ENCODE measurements around the gene TBC1D22A.
"Not testable (repeated sequence)": the region's sequence is repeated elsewhere in the genome, so short reads cannot be mapped to it uniquely, and the experiment has no call there.

The TBC1D22A gene

DNA sequence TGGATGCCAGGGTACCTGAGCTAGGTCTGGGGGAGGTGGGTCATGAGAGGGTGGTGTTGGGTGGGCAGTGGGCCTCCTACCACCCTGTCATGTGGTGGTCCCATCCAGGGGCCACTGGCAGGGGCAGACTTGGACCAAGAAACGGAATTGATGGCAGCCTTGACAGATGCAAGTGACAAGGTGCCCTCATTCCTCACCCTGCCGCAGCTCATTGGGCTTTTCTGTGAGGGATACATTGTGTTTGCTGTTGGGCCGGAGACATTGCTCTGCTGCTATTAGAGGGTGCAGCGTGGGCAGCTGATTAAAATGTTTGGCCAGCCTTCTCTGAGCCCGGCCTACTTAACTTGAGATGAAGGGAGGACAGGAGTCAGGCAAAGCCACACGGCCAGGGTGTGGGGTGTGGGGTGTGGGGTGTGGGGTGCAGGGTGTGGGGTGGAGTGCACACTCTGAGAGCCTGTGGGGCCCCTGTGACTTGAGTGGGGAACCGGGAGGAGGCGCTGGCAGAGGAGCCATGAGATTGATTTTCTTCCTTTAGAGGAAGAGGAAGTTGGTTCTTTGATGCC is 351.5 kb downstream of the TBC1D22A start:
- DNase-seq: no peak

DNA sequence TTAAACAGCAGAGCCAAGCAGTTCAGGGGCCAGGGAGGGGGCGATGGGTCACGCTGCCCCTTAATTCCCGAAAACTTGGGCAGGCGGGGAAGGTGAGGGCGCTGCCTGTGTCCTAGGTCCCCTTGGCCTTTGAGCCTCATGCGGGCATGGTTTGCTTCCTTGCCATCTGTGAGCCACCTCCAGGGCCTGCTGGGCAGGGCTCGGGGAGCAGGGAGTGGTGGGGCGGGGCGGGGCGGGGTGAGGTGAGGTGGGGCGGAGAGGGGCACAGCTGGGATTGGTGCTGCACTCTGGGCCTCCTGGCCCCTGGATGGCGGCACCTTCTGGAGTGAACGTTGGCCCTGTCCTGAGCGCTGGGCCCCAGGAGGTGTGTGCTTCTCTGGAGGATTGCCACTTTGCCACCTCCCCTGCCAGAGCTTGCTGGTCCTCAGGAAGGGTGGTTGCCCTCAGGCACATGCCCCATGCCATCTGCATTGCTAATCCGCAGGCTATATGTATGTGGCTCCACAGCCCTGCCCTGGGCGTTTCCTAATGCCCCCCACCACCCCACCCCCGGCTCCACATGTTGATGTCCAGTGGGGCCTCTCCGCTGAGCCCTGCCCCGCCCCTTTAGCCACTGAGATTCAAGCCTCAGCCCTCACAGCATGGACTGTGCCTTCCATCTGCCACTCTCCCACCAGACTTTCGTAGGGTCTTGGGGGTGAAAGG is 352.5 kb downstream of the TBC1D22A start:
- no peak for DNase-seq

DNA sequence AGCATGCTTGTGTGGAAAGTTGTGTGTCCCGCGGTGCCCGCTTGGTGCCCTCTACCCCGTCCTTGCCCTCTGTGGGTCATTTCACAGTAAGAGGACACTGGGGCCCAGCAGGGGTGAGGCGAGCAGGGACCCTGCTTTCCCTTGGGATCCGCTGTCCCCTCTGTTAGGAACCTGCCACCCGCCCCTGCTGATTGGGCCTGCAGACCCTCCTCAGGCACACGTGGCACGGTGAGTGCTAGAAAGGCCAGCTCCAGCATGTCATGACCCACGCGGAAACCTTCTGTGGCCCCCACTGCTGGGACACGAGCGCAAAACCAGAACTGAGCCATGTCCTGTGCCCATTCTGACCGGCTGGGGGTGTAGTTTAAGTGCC is 353.1 kb downstream of the TBC1D22A start:
- no peak for DNase-seq

DNA sequence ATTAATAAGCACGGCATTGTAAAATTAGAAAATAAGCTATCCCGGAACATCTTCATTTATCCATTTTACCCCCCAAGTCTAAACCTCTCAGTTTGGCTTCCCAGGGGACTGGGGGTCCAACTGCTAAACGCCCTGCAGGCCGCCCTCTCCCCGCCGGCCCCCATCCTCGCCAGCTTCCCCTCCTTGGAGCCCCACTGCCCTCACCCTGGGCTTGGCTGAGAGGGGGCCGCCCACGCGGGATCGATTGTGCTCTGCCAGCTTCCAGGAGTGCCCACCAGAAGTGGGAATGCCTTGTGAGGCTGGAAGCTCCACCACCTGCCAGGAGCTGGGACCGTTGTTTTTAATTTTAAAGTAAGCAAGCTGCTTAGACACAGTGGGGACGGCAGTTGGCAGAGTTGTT is 353.5 kb downstream of the TBC1D22A start:
- DNase-seq: no peak

DNA sequence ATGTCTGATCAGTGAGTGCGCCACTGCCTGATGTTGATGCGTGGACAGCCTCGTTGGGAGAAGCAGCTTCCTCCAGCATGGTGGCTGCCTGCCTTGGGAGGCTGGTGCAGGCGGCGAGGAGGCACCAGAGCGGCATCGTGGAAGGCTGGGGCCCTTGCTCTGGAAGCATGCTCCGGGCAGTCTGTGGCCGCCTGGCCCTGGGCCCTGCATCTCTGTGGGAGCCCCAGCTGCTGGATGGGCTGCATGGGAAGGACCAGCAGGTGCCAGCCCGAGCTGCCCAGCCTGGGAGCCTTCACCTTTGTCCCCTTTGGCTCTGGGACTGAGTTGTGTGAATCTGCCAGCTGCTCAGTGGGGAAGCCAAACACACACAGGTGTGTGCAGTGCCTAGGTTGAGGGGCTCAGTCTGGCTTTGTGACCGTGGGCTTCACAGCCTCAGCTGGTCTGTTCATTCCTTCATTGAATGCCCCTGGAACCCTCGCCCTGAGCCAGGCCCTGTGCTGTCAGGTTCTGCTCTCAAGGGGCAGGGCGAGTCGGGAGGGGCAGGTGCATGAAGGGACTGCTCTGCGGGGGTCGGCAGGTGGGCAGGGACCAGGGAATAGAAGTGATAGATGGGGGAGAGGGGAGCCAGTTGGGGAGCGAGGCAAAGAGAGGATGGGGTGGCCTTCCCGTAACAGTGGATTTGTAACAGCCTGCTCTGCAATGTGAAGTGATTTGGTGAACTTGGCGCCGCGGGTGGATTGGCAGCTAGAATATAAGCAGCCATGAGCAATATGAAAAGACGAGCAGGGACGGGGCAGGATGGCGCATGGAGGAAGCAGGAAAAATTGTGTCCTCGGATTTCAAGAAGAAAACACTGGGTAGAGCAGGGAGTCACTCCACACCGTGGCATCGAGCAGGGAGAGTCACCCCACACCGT is 354.2 kb downstream of the TBC1D22A start:
- DNase-seq: no peak

DNA sequence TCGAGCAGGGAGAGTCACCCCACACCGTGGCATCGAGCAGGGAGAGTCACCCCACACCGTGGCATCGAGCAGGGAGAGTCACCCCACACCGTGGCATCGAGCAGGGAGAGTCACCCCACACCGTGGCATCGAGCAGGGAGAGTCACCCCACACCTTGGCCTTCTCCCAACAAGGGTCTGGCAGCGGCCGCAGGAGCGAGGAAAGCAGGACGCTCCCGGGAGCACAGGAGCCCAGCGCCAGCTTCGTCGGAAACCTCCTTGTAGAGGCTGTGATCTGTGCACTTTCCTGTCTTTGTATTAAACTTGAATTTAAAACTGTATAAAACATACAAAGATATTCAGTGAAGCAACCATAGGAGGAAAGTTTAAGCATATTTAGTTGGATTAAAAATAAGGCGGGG is 355.0 kb downstream of the TBC1D22A start:
- not testable (repeated sequence) for DNase-seq

DNA sequence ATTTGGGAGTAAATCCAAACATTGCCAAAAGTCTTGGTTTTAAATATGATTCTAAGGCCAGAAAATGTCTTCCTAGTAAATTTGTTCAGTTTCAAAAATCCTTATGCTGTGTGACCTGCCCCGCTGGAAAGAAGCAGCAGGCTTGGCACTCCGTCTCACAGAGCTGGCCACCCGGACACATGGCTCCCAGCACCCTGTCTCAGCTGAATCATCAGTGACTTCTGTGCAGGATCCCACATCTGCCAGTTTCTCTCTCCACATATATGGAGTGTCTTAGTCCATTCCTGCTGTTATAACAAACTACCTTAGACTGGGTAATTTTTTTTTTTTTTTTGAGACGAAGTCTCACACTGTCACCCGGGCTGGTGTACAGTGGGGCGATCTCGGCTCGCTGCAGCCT is 356.7 kb downstream of the TBC1D22A start:
- no peak for DNase-seq

DNA sequence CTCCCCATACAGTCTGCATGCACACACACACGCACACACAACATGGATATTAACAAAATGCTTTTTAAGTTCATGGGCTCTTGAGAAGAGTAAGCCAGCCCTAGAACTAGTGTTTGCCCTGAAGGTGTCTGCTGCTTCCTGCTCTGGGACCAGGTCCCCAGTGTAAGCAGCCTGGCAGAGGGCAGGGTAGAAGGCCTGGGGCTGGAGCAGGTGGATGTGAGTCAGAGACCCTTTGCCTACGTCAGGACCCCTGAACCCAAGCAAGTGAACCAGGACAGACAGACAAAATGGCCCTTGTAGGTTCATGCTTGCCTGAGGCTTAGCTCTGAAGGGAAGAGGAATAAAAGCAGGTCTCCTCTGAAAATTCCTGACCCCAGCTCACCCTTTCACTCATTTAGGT is 357.9 kb downstream of the TBC1D22A start:
- no peak for DNase-seq

DNA sequence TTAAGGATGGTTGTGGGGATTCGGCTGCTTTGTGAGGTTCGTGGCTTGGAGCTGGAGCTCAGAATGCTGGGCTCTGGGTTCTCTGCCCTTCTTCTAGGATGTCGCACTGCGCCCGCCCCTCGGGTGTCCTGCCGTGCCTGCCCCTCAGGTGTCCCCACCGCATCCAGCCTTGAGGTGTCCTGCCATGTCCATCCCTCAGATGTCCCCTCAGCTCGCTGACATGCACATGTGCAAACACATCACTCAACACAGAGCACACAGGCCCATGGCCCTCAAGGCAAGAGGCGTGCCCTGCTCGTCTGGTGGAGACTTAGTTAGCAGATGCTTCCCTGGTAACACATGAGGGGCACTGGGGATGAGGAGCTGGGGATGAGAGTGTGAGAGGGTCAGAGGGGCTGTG is 359.3 kb downstream of the TBC1D22A start:
- DNase-seq: no peak

DNA sequence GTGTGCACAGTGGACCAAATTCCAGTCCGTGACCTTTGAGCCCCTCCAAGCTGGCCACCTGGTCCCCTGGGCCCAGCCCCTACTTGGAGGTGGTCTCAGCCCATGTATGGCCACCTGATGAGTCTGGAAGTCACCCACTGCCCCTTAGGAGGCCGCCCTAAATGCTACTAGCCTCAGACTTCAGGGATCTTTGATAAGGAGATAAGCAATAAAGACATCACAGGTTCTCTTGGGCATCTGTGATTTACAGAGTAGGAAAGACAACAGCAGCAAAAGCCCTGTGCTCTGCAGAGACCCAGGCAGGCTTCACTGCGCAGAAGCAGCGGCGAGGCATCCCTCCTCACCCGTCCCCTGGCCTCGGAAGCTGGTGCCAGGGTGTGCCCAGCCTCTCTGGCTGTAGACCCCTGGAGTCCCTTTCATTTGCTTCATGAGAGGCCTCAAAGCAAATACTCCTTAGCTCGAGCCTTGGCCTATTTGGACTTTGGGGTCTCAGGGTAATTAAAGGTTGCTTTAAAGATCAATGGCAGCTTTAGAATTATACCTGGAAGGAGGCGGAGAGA is 360.1 kb downstream of the TBC1D22A start:
- no peak for DNase-seq

DNA sequence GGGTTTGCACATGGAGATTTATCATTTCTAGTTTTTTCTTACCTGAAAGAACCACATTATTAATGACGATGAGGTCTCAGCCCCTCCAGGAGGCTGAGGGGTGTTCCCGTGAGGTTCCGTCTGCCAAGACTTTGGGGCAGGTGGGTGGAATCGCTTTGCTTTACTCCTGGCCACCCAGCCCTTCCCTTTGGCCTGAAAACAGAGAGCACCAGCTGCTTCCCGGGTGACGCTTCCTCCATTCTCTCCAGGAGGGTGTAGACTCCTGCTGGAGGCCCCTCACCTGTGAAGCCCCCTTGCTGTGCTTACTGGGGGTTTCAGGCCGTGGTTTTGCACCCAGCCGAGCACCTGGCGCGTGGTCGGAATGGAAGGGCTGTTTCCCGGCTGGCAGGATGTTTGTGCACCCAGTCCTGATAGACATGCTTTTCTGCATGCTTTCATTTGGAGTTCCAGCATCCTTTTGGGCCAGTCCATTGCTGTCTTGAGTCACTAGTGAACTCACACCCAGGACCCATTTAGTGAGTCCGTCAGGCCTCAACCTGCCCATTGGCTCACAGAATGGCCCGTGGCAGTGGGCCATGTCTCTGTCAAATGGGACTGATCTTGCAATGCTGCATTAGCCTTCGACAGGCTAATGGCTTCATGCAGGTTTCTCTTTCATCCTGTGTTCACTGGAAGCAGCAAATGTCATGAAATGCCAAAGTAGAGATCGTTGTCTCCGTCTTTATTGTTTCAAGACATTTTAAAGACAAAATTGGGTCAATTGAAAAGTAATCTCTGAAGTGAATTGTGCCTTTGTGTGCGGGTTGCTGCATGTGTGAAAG is 360.8 kb downstream of the TBC1D22A start:
- no peak for DNase-seq

DNA sequence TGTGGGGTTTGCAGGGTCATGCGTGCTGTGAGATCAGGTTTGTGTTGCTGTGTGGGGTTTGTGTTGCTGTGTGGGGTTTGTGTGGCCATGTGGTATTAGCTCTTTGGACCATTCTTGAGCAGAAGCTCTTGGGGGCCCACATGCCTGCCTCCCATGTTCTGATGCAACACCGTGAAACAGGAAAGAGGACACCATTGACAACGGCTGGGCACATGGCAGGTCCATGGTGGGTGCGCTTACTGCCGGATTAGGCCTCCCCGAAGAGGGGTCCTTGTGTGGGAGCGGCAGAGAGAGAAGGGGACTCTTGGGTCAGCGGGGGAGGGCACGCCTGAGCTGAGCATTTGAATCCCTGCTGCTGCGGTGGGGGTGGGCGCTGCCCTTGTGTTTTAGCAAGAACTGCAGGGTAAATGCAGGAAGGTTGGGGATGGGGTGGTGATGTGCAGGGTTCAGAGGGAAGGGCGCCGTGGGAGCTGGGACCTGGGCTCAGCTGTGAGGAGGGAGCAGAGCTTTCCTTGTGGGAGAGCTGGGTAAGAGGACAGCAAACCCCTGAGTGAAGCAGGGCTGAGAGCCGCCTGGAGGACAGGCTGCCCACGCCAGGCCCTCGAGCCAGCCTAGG is 361.5 kb downstream of the TBC1D22A start:
- DNase-seq: no peak

DNA sequence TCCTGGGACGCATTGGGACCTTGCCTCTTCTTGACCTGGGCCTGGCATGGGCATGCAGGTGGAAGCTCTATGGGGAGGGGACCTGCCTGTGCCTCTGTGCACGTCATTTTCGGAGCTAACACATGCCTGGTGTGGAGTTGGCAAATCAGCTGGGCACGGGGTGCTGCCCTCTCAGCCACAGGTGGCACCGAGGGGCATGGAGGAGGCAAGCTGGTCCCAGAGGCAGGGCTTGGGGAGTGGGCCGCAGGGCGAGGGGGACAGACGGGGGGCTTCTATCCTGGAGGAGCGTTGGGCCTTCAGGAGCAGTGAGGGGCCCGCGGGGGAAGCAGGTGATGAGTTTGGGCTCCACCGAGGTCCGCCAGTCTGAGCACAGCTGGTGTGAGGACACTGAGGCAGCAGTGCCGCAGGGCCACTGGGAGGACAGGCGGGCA is 362.0 kb downstream of the TBC1D22A start:
- no peak for DNase-seq

DNA sequence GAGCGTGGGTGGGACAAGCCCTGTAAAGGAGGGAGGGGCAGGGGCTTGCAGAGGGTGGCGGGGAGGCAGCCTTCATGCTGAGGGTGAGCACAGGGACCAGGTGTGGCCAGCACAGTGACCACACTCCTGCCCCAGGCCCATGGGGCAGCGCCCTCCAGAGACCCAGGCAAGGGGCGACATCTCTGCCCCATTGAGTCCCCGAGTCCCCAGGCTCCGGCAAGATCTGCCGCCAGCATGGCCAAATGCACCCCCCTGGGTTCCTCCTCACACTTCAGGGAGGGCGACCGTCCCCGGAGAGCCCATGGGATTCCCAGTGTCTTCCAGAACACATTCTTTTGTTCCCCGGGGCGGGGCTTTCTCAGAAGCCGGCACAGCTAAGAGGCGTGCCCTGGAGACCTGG is 362.5 kb downstream of the TBC1D22A start:
- DNase-seq: no peak

DNA sequence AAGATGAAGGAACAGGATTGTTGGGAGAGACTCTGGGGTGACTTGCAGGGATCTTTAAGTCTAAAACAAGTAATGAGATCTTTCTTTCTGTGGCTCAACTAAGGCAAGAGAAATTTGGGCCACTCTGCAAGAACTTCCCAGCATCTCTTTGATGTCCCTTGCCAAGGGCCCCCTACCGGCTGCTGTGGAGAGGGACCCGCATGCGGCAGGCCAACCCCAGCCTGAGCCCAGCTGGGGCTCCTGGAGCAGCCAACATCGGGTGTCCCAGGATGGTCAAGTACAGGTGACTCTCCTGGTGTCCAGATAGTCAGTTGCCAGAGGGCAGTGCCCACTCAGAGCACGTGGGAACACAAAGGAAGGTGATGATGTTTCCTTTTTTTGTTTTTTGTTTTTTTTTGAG is 363.2 kb downstream of the TBC1D22A start:
- DNase-seq: no peak

DNA sequence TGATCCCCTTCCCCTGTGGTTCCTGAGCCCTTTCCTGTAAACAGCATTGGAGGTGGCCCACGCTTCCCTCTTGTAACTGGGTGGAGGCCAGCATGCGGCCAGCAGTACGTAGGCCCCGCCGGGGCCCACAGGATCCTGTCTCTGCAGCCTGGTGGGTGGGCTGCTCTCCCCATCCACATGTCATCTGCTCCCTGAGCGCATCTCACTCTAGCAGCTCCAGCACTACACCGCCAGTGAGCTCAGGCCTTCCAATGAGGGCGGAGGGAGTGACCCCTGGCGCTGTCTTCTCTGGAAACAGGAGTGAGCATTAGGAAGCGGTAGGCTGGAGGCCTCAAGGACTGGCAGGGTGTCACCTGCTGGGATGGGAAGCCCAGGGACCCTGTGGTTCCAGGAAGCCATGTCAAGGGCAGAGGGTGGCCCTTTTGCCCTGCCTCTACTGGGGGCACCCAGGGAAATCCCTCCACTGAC is 363.9 kb downstream of the TBC1D22A start:
- DNase-seq: no peak

DNA sequence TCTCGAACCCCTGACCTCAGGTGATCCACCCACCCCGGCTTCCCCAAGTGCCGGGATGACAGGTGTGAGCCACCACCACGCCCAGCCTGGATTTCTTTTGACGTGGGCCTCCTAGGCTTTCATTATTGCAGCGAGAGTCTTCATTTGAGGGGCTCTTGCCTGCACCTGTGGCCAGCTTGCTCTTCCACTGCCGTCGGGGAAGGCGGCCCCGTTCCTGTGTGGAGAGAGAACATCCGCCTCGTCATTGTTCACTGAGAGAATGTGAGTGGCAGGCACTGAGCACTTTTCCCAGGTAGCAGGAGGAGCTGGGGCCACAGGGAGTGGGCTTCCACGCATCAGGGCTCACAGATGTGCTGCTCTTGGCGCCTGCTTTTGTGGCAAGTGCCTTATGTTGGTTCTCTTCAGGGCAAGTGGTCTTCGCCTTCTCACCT is 365.0 kb downstream of the TBC1D22A start:
- DNase-seq: no peak

DNA sequence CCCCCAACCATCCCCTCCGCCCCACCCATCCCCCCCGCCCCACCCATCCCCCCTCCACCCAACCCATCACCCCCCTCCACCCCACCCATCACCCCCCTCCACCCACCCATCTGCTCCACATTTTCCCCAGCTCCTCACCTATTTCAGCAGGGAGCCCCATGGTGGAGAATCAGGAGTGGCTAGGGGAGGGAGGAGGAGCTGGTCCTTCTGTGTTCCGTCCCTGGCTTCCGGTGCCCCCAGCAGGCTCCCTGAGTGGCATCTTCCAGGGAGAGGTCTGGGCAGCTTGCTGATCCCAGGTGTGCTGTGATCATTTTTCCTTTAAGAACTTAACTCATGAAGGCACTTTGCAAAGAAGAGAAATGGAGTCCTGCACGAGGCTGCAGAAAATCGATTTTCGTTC is 365.8 kb downstream of the TBC1D22A start:
- DNase-seq: no peak

DNA sequence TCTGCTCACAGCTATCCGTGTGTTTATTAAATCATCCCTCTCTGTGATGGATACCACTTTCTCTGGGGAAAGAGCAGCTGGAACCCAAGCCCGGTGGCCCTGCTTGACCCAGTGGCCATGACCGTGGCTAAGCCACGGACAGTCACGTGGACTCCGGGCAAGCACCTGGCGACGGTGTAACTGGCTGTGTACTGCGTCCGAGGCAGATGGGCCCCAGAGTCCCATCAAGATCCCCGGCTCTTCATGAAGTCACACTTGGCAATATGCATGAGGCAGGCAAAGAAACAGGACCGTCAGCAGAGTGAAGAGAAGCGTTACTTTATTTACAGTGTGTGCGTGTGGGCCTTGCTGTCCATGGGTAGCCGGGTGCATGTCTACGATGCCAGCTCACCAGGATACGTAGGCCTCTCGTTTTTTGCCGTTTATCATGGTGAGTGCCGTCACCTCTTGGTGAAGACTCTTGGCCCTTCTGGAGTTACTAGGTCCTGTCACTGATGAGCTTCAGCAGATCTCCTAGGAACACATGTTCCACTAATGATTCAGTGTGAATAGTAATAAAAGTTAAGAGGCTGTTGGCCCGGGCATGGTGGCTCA is 366.3 kb downstream of the TBC1D22A start:
- no peak for DNase-seq

DNA sequence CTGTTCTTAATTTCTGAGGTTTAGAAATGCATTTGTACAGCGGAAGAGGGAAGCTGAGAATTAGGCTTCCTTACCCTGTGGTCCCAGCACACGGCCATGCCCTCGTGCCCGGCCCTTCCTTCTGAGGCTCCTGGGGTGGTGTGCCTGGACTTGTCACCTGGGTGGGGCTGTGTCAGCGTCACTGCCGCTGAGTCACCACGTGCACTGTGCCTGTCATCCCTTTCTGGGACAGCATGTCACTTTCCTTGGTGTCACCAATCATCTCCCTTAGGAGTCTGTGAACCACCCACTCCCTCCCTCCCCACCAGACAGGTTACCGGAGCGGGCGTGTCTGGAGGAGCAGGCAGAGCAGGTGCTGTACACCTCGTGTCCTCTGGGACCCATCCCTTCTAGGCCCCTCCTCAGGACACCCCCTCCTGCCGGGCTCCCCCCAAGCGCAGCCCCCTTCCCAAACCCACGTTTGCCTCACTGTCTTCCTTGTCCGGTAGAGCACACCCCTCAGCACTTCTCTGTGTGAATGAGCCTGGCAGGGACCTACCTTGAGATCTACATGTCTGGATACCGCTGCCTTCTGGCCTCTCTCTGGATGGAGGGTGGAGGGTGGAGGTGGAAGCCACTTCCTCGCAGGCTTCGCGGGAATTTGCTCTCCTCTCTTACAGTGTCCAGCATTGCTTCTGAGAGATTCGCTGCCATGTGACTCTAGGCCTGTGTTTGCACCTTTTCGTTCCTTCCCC is 367.6 kb downstream of the TBC1D22A start:
- DNase-seq: no peak
